OCI-LY1 (cell line): ENCODE data around the gene MYZAP.

ENCODE experiments used
- EZH2 ChIP-seq: fragments of 200-600 bp; sonication (generic), shearing (Covaris generic); IDR thresholded peaks from 2 replicates; pipeline ENCODE4 v1.8.0; 2017; ENCODE audit warnings: borderline replicate concordance, mixed run types, mild to moderate bottlenecking, antibody characterized with exemption, low read length, moderate library complexity, mixed read lengths
- TF ChIP-seq, protein P1 (sequence below): fragments of 200-600 bp; sonication (generic), shearing (Covaris generic); IDR thresholded peaks from 2 replicates; pipeline ENCODE4 v1.5.1; 2017; ENCODE audit warnings: mild to moderate bottlenecking, antibody characterized with exemption, low read length, moderate library complexity, mixed read lengths

DNA sequence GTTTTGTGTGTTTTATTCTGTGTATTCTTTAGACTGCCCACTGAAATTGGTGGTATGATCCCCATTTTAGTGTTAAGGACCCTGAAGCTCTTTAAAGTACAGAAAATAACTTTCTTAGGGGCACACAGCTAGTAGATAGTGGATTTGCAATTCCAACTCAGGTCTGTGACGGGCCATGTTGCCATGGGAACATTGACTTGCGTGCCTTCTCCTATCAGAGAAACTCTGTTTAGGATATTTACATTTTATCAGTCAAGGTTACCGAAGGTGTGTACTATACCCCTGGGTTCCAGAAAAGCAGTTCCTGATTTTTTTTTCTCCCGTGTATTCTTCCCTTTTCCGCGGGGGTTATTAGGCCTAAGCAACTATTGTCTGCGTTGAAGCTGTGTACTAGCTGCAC is 19.4 kb downstream of the MYZAP start:
- TF ChIP-seq, protein P1, sequence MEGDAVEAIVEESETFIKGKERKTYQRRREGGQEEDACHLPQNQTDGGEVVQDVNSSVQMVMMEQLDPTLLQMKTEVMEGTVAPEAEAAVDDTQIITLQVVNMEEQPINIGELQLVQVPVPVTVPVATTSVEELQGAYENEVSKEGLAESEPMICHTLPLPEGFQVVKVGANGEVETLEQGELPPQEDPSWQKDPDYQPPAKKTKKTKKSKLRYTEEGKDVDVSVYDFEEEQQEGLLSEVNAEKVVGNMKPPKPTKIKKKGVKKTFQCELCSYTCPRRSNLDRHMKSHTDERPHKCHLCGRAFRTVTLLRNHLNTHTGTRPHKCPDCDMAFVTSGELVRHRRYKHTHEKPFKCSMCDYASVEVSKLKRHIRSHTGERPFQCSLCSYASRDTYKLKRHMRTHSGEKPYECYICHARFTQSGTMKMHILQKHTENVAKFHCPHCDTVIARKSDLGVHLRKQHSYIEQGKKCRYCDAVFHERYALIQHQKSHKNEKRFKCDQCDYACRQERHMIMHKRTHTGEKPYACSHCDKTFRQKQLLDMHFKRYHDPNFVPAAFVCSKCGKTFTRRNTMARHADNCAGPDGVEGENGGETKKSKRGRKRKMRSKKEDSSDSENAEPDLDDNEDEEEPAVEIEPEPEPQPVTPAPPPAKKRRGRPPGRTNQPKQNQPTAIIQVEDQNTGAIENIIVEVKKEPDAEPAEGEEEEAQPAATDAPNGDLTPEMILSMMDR, result no peak
- TF ChIP-seq EZH2, result no peak
